GM12891 (cell line): Measurements from ENCODE around the gene ABHD4.
"Not testable (repeated sequence)": the region's sequence is repeated elsewhere in the genome, so short reads cannot be mapped to it uniquely, and the experiment has no call there.

Experiments
- DNase-seq: peaks from one replicate; pipeline ENCODE4 v3.0.0; 2011; ENCODE audit warnings: low spot score; ENCODE audit not compliant: insufficient read length
- FAIRE-seq: peaks from 2 replicates; lab custom pipeline; 2011; peaks lifted over from hg19 to GRCh38; lab: Jason Lieb, UNC
- PAX5 ChIP-seq: IDR thresholded peaks from 2 replicates; pipeline ENCODE4 v1.6.1; 2011; ENCODE audit warnings: low read length, moderate library complexity, mild to moderate bottlenecking; ENCODE audit not compliant: insufficient read depth, severe bottlenecking
- POLR2A ChIP-seq: IDR thresholded peaks from 2 replicates; pipeline ENCODE4 v1.6.1; 2011; ENCODE audit warnings: low read depth, low read length, control low read depth
- POLR2AphosphoS5 ChIP-seq: IDR thresholded peaks from 2 replicates; pipeline ENCODE4 v1.6.1; 2011; ENCODE audit warnings: low read depth, low read length, control low read depth
- POU2F2 ChIP-seq: IDR thresholded peaks from 2 replicates; pipeline ENCODE4 v1.6.1; 2011; ENCODE audit warnings: low read depth, mild to moderate bottlenecking, control low read depth, low read length, moderate library complexity
- SPI1 ChIP-seq: IDR thresholded peaks from 2 replicates; pipeline ENCODE4 v1.6.1; 2011; ENCODE audit warnings: low read depth, low read length, control low read depth
- TAF1 ChIP-seq: IDR thresholded peaks from 2 replicates; pipeline ENCODE4 v1.6.1; 2011; ENCODE audit warnings: low read depth, low read length, control low read depth

Gene ABHD4

DNA sequence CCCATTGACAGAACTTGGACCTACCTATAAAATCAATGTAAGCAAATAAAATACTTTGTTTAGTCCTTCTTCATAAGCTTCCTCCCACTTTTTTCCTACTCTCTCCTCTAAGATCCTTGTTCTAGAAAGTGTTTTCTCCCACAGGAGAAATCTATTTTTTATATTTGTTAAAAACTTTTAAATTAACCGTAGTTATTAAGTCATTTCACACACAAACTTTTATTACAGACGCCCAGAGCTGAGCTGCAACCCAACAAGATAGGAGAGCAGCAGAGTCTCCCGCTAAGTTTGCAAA is 36.8 kb upstream of the ABHD4 start:
- no peak for FAIRE-seq
- no peak for DNase-seq
- no peak for TF ChIP-seq PAX5
- no peak for TF ChIP-seq POLR2AphosphoS5
- no peak for TF ChIP-seq POU2F2
- no peak for TF ChIP-seq POLR2A
- TF ChIP-seq SPI1 = no peak
- TF ChIP-seq TAF1 = no peak

DNA sequence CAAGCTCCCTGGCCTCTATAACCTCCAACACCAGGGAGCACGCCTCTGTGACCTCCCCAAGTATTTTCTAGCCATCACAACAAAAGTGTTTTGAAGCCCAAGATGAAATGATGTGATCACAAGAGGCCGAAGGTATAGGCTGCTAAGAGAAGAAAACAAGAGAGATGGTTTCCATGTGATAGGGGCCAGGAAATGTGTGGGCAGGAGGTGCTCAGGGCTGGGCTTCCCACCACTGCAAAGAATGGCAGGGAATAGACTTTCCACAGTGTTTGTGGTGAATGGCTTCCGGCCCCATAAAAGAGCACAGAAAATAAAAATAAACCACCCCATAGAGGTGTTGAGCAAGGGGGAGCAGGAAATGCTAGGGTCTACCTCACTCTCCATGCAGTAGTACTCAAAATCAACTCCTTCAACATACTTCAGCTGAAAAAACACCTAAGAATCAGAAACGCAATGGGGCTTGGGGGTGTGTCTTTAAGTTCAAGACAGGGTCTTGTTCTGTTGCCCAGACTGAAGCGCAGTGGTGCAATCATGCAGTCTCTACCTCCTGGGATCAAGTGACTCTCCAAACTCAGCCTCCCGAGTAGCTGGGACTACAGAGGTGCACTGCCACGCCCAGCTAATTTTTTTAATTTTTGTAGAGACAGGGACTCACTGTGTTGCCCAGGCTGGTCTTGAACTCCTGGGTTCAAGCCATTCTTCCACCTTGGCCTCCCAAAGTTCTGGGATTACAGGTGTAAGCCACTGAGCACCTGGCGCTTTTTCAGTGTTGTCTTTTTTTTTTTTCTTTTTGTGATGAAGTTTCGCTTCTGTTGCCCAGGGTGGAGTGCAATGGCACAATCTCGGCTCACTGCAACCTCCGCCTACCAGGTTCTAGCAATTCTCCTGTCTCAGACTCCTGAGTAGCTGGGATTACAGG is 36.2 kb upstream of the ABHD4 start:
- FAIRE-seq (peak; percentile 73), DNase-seq (no peak)
- TF ChIP-seq TAF1 = no peak
- no peak for TF ChIP-seq POLR2A
- no peak for TF ChIP-seq SPI1
- TF ChIP-seq PAX5 = no peak
- no peak for TF ChIP-seq POU2F2
- no peak for TF ChIP-seq POLR2AphosphoS5

DNA sequence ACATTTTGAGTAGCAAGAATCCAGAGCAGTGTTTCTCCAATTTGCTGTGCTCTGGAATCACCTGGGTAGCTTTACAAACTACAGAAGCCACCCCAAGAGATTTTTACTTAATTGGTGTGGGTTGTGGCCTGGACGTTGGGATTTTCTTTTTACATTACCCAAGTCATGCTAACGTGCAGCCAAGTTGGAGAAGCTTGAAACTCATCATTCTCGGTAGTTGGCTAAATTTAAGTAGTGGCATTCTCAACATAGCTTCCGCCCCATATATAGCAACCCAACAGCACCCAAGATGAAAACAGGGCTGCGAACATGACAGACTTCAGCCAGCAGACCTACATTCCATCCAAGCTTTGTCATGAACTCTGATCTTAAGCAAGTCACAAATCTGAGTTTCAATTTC is 34.1 kb upstream of the ABHD4 start:
- TF ChIP-seq SPI1 (no peak), TAF1 (no peak), PAX5 (no peak), POLR2A (no peak), POLR2AphosphoS5 (no peak)
- FAIRE-seq (peak; percentile 87), DNase-seq (no peak)

DNA sequence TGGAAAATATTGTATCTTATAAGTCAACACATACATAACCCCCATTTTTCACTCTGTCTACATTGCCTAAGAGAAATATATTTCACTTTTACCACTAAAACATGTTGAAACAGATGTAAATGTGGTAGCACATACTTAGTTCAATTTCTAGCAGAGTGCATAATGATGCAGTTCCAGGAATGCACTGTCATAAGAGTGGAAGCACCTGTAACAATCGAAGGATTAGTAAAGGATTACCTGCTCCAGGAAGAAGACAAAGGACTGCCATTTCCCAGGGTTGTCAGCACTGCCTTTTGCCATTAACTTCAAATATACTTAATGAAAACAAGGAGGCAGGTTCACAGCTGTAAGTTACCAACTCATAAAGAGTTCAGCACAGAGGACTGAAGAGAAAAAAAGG is 33.6 kb upstream of the ABHD4 start:
- peak; percentile 65 for FAIRE-seq

DNA sequence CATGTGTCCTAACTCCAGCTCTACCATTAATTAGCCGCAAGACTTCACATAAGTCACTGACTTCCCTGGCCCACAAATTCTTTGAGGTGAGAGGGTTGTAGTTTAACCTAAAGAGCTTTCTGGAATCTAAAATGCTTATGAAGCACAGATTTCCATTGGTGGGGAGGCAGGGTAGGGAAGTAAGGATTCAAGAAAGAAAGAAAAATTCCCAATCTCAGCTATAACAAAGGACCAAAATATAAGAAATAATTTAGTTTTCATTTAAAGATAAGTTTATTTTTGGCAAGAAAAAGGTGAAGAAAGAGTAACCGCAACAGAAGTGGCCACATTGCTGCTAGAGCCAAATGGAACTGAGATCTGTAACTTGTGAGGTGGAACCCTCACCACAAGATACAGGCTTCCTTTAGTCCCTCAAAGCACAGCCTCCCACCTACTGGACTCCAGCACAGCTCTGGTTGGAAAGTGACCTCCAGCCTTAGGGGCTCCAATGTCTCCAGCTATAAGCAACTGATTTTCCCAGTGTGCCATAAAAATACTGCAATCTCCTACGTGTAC is 32.6 kb upstream of the ABHD4 start:
- TF ChIP-seq SPI1 (peak; percentile 66), POLR2AphosphoS5 (peak; percentile 57; the same call in 1 of the 2 replicates), TAF1 (no peak), PAX5 (peak; percentile 20), POLR2A (0 out of 2 replicates have a peak, but pooled peaks have one; percentile 34), POU2F2 (no peak)
- peak; percentile 92 for FAIRE-seq
- no peak for DNase-seq

More for the DNA sequence above, 33.6 kb upstream of the ABHD4 start:
- no peak for DNase-seq
- TF ChIP-seq TAF1 (no peak), POLR2AphosphoS5 (no peak), POU2F2 (no peak), PAX5 (no peak), SPI1 (no peak), POLR2A (no peak)

DNA sequence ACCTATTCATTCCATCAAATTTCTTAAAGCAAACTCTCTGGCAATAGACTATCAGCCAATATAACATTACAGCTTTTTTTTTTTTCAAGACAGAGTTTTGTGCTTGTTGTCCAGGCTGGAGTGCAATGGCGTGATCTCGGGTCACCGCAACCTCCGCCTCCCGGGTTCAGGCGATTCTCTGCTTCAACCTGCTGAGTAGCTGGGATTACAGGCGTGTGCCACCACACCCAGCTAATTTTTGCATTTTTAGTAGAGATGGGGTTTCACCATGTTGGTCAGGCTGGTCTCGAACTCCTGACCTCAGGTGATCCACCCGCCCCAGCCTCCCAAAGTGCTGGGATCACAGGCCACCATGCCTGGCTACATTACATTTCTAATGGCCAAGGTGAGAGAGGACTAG is 31.8 kb upstream of the ABHD4 start:
- FAIRE-seq, DNase-seq: not testable (repeated sequence)

DNA sequence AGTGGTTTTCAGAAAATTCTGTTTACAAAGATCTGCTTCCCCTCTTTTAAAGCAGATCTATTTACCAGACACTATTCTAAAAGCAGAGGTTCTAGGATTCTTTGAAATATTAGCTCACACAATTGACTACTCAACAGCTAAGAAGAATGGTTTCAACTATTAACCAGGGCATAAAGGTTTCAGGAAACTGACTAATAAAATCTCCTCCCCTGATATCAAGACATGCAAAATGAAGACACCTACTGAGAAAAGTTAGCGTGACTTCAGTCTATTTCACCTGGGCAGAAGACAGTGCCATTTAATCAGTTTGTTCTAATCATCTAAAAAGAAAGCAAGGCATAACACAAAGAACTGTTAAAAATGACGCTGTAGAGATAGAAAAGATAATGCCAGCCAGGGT is 31.3 kb upstream of the ABHD4 start:
- no peak for TF ChIP-seq TAF1
- no peak for TF ChIP-seq SPI1
- no peak for TF ChIP-seq PAX5
- no peak for TF ChIP-seq POLR2AphosphoS5
- no peak for TF ChIP-seq POU2F2
- no peak for TF ChIP-seq POLR2A
- FAIRE-seq = no peak

DNA sequence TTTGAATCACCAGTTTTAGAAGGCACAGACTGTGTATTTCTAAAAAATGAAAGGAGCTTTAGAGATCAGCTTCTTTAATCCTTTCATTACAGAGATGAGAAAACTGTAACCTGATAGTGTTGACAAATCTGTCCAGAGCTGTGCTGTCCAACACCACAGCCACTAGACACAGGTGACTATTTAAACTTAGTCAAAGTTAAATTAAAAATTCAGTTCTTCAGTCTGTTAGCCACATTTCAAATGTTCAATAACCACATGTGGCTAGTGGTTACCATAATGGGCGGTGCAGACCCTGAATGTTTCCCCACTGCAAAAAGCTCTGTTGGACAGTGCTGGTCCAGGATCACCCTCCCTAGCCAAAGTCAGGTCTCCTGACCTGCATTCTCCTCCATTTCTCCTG is 30.7 kb upstream of the ABHD4 start:
- FAIRE-seq (peak; percentile 72), DNase-seq (no peak)
- TF ChIP-seq SPI1 = no peak
- no peak for TF ChIP-seq PAX5
- no peak for TF ChIP-seq POLR2AphosphoS5
- TF ChIP-seq POU2F2 = no peak
- no peak for TF ChIP-seq TAF1
- no peak for TF ChIP-seq POLR2A

More for the DNA sequence above, 31.3 kb upstream of the ABHD4 start:
- DNase-seq = no peak

DNA sequence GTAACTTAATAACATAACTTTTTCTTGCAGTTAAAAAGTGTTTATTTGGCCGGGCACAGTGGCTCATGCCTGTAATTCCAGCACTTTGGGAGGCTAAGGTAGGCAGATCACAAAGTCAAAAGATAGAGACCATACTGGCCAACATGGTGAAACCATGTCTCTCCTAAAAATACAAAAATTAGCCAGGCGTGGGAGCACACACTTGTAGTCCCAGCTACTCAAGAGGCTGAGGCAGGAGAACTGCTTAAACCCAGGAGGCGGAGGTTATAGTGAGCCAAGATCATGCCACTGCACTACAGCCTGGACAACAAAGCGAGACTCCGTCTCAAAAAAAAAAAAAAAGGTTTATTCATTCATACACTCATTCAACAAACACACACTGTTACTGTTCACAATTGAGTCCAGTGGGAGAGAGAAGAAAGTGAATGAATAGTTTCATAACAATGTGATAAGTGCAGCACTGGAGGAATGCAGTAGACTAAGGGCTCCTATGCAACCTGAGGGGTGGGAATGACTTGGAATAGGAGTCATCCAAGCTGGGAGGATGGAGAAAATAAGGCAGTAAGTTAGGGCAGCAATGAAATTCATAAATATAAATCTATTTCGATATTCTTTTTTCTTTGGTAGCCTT is 28.9 kb upstream of the ABHD4 start:
- FAIRE-seq = no peak
- no peak for TF ChIP-seq POLR2AphosphoS5
- TF ChIP-seq POU2F2 = no peak
- TF ChIP-seq POLR2A = no peak
- no peak for TF ChIP-seq PAX5
- TF ChIP-seq SPI1 = no peak
- TF ChIP-seq TAF1 = no peak
- DNase-seq = no peak
